Measurements from ENCODE around the gene GAB2. TPM values are rescaled to one million over a fixed set of nuclear protein-coding genes. Genes with fewer than 3 reads are reported as not detected.
A peak's percentile ranks its signal among the peaks of the same experiment; 100 is the strongest.

Gene GAB2
- total and polyA plus RNA-seq, 2 of the 13 experiments (the other 11 are each of a cell fraction or from before 2014, with no cell fraction given): 4.1 to 8.6 TPM

DNA sequence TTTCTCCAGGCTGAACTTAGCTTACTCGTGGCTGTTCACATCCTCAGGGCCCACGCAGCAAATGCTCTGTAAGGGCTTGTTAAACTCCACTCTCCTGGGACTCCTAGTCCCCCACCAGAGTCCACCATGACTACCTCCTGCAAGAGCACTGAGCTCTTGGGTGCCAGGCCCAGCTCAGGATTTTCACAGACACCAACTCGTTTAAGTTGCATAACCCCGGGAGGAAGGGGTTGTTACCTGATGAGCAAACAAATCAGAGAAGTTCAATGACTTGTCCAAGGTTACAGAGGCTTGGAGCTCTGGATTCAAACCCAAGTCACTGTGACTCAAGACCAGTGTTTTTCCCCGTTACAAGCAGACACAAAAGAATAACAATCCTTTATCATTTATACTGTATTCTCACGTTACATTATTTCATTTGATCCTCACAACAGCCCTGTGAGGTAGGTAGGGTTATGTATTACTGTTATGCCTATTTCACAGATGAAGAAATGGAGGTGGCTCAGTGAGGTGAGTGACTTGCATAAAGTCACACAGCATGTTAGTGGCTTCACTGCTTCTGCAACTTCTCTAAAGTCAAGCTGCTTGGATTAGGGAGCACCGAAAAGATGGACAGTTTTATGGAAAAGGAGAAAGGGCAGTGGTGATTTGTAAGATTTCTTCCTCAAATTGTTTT is 246.6 kb downstream of the GAB2 start (continued):
- TF ChIP-seq, protein P1, sequence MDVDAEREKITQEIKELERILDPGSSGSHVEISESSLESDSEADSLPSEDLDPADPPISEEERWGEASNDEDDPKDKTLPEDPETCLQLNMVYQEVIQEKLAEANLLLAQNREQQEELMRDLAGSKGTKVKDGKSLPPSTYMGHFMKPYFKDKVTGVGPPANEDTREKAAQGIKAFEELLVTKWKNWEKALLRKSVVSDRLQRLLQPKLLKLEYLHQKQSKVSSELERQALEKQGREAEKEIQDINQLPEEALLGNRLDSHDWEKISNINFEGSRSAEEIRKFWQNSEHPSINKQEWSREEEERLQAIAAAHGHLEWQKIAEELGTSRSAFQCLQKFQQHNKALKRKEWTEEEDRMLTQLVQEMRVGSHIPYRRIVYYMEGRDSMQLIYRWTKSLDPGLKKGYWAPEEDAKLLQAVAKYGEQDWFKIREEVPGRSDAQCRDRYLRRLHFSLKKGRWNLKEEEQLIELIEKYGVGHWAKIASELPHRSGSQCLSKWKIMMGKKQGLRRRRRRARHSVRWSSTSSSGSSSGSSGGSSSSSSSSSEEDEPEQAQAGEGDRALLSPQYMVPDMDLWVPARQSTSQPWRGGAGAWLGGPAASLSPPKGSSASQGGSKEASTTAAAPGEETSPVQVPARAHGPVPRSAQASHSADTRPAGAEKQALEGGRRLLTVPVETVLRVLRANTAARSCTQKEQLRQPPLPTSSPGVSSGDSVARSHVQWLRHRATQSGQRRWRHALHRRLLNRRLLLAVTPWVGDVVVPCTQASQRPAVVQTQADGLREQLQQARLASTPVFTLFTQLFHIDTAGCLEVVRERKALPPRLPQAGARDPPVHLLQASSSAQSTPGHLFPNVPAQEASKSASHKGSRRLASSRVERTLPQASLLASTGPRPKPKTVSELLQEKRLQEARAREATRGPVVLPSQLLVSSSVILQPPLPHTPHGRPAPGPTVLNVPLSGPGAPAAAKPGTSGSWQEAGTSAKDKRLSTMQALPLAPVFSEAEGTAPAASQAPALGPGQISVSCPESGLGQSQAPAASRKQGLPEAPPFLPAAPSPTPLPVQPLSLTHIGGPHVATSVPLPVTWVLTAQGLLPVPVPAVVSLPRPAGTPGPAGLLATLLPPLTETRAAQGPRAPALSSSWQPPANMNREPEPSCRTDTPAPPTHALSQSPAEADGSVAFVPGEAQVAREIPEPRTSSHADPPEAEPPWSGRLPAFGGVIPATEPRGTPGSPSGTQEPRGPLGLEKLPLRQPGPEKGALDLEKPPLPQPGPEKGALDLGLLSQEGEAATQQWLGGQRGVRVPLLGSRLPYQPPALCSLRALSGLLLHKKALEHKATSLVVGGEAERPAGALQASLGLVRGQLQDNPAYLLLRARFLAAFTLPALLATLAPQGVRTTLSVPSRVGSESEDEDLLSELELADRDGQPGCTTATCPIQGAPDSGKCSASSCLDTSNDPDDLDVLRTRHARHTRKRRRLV (CRISPR knock-in tag; IDR thresholded peaks at IDR 0.05): no peak
- TF ChIP-seq, protein P2, sequence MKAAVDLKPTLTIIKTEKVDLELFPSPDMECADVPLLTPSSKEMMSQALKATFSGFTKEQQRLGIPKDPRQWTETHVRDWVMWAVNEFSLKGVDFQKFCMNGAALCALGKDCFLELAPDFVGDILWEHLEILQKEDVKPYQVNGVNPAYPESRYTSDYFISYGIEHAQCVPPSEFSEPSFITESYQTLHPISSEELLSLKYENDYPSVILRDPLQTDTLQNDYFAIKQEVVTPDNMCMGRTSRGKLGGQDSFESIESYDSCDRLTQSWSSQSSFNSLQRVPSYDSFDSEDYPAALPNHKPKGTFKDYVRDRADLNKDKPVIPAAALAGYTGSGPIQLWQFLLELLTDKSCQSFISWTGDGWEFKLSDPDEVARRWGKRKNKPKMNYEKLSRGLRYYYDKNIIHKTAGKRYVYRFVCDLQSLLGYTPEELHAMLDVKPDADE (CRISPR knock-in tag; IDR thresholded peaks at IDR 0.05): no peak
- TF ChIP-seq, protein P3, sequence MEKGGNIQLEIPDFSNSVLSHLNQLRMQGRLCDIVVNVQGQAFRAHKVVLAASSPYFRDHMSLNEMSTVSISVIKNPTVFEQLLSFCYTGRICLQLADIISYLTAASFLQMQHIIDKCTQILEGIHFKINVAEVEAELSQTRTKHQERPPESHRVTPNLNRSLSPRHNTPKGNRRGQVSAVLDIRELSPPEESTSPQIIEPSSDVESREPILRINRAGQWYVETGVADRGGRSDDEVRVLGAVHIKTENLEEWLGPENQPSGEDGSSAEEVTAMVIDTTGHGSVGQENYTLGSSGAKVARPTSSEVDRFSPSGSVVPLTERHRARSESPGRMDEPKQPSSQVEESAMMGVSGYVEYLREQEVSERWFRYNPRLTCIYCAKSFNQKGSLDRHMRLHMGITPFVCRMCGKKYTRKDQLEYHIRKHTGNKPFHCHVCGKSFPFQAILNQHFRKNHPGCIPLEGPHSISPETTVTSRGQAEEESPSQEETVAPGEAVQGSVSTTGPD (CRISPR knock-in tag; IDR thresholded peaks at IDR 0.05): no peak
- TF ChIP-seq, protein P4, sequence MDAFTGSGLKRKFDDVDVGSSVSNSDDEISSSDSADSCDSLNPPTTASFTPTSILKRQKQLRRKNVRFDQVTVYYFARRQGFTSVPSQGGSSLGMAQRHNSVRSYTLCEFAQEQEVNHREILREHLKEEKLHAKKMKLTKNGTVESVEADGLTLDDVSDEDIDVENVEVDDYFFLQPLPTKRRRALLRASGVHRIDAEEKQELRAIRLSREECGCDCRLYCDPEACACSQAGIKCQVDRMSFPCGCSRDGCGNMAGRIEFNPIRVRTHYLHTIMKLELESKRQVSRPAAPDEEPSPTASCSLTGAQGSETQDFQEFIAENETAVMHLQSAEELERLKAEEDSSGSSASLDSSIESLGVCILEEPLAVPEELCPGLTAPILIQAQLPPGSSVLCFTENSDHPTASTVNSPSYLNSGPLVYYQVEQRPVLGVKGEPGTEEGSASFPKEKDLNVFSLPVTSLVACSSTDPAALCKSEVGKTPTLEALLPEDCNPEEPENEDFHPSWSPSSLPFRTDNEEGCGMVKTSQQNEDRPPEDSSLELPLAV (CRISPR knock-in tag; conservative IDR thresholded peaks at IDR 0.05; ENCODE audit: low read depth): no peak
- TF ChIP-seq ZNF367 (CRISPR knock-in tag; IDR thresholded peaks at IDR 0.05; ENCODE audit: borderline replicate concordance): no peak
- TF ChIP-seq MBD4 (IDR thresholded peaks at IDR 0.05; ENCODE audit: borderline replicate concordance, low read length): no peak
- TF ChIP-seq IKZF1 (IDR thresholded peaks at IDR 0.05): no peak
- no peak for TF ChIP-seq ZNF225 (CRISPR knock-in tag; IDR thresholded peaks at IDR 0.05)
- TF ChIP-seq, protein P5, sequence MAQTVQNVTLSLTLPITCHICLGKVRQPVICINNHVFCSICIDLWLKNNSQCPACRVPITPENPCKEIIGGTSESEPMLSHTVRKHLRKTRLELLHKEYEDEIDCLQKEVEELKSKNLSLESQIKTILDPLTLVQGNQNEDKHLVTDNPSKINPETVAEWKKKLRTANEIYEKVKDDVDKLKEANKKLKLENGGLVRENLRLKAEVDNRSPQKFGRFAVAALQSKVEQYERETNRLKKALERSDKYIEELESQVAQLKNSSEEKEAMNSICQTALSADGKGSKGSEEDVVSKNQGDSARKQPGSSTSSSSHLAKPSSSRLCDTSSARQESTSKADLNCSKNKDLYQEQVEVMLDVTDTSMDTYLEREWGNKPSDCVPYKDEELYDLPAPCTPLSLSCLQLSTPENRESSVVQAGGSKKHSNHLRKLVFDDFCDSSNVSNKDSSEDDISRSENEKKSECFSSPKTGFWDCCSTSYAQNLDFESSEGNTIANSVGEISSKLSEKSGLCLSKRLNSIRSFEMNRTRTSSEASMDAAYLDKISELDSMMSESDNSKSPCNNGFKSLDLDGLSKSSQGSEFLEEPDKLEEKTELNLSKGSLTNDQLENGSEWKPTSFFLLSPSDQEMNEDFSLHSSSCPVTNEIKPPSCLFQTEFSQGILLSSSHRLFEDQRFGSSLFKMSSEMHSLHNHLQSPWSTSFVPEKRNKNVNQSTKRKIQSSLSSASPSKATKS (CRISPR knock-in tag; IDR thresholded peaks at IDR 0.05): no peak
- TF ChIP-seq HNRNPL (IDR thresholded peaks at IDR 0.05; ENCODE audit: low read depth, low read length): no peak
- peak; percentile 61 for TF ChIP-seq SALL1 (CRISPR knock-in tag; IDR thresholded peaks at IDR 0.05)
- no peak for TF ChIP-seq RFXAP (CRISPR knock-in tag; IDR thresholded peaks at IDR 0.05; ENCODE audit: borderline replicate concordance)
- no peak for TF ChIP-seq NPAS2 (CRISPR knock-in tag; IDR thresholded peaks at IDR 0.05; ENCODE audit: borderline replicate concordance)
- 0 out of 2 replicates have a peak, but pooled peaks have one; percentile 24 for TF ChIP-seq ELF1 (CRISPR knock-in tag; IDR thresholded peaks at IDR 0.05)
- no peak for TF ChIP-seq ZBTB38 (CRISPR knock-in tag; IDR thresholded peaks at IDR 0.05)
- TF ChIP-seq MED13 (CRISPR knock-in tag; IDR thresholded peaks at IDR 0.05): no peak
- no peak for TF ChIP-seq ATF1 (CRISPR knock-in tag; IDR thresholded peaks at IDR 0.05)
- no peak for TF ChIP-seq ARHGAP35 (CRISPR knock-in tag; IDR thresholded peaks at IDR 0.05; ENCODE audit: borderline replicate concordance)
- TF ChIP-seq KDM3A (CRISPR knock-in tag; IDR thresholded peaks at IDR 0.05; ENCODE audit: low read depth): no peak
